ENCODE results near the gene CCDC12.

CCDC12 gene

DNA sequence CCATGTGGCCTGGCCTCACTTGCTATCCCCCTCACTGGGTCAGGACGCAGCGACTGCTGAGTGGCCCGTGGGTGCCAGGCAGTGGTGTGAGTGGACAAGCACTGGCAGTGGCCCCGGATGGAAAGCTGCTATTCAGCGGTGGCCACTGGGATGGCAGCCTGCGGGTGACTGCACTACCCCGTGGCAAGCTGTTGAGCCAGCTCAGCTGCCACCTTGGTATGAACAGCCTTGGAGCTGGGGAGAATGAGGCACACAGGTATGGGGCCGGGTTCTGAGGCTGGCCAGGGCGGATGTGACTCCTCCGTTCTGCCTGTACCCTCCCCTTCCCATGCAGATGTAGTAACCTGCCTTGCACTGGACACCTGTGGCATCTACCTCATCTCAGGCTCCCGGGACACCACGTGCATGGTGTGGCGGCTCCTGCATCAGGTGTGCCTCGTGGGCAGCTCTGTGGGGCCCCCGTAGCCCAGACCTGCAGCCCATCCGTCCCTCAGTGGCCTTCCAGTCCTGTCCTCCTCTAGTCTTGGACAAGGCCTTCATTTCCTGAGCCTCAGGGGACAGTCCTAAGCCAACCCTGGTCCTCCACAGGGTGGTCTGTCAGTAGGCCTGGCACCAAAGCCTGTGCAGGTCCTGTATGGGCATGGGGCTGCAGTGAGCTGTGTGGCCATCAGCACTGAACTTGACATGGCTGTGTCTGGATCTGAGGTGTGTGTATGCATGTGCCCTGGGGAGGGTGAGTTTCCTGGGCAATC is 31.1 kb upstream of the CCDC12 start:
- TF ChIP-seq ZFX (IDR thresholded peaks at IDR 0.05), result no peak
- TF ChIP-seq, protein P1, sequence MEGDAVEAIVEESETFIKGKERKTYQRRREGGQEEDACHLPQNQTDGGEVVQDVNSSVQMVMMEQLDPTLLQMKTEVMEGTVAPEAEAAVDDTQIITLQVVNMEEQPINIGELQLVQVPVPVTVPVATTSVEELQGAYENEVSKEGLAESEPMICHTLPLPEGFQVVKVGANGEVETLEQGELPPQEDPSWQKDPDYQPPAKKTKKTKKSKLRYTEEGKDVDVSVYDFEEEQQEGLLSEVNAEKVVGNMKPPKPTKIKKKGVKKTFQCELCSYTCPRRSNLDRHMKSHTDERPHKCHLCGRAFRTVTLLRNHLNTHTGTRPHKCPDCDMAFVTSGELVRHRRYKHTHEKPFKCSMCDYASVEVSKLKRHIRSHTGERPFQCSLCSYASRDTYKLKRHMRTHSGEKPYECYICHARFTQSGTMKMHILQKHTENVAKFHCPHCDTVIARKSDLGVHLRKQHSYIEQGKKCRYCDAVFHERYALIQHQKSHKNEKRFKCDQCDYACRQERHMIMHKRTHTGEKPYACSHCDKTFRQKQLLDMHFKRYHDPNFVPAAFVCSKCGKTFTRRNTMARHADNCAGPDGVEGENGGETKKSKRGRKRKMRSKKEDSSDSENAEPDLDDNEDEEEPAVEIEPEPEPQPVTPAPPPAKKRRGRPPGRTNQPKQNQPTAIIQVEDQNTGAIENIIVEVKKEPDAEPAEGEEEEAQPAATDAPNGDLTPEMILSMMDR (conservative IDR thresholded peaks at IDR 0.05), result no peak
- H3K27ac ChIP-seq, result no peak overlapping the region

DNA sequence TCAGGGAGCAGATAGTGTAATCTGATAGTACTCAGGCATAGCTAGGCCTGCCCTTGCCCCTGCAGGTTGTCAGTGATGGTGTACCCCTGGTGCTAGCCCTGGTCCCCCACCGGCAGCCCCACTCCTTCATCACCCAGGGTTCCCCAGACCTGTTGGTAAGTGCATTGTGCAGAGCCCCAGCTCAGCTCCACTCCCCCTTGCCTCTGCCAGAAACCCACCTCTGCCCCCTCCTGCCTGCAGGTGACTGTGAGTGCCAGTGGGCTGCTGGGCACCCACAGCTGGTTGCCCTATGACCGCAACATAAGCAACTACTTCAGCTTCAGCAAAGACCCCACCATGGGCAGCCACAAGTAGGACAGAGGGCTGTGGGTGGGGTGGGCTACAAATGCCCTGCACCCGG is 30.5 kb upstream of the CCDC12 start:
- H3K27ac ChIP-seq, result no peak overlapping the region
- TF ChIP-seq ZFX (IDR thresholded peaks at IDR 0.05), result no peak
- TF ChIP-seq, protein P1 (conservative IDR thresholded peaks at IDR 0.05), result no peak

GRCh38 chr3:47006145-47006651 is 29.7 kb upstream of the CCDC12 start:
- H3K27ac ChIP-seq, result no peak overlapping the region
- TF ChIP-seq ZFX (IDR thresholded peaks at IDR 0.05), result no peak
- TF ChIP-seq, protein P1 (conservative IDR thresholded peaks at IDR 0.05), result no peak

DNA sequence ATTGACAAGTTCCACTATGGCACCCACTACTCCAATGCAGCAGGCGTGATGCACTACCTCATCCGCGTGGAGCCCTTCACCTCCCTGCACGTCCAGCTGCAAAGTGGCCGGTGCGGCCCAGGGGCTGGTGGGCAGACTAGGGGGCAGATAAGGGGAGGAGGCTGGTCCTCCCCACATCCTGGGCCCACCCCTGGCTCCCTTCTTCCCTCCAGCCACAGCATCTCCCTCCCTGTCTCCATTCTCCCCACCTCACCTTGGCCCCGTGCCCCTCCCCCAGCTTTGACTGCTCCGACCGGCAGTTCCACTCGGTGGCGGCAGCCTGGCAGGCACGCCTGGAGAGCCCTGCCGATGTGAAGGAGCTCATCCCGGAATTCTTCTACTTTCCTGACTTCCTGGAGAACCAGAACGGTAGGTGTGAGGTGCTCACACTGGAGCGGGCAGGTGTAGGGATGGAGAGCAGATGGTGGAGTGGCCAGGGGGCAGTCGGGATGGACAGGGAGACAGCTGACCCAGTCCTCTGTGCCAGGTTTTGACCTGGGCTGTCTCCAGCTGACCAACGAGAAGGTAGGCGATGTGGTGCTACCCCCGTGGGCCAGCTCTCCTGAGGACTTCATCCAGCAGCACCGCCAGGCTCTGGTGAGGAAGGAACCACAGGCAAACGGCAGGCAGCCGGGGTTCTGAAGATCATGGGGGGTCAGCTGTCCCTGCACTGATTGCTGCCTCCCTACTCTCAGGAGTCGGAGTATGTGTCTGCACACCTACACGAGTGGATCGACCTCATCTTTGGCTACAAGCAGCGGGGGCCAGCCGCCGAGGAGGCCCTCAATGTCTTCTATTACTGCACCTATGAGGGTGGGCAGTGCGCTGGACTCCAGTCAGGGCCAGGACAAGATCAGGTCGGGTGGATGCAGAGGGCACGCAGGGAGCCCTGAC is 28.9 kb upstream of the CCDC12 start:
- H3K27ac ChIP-seq, result peak overlapping the region; percentile 6; the same call in 1 of the 2 replicates

DNA sequence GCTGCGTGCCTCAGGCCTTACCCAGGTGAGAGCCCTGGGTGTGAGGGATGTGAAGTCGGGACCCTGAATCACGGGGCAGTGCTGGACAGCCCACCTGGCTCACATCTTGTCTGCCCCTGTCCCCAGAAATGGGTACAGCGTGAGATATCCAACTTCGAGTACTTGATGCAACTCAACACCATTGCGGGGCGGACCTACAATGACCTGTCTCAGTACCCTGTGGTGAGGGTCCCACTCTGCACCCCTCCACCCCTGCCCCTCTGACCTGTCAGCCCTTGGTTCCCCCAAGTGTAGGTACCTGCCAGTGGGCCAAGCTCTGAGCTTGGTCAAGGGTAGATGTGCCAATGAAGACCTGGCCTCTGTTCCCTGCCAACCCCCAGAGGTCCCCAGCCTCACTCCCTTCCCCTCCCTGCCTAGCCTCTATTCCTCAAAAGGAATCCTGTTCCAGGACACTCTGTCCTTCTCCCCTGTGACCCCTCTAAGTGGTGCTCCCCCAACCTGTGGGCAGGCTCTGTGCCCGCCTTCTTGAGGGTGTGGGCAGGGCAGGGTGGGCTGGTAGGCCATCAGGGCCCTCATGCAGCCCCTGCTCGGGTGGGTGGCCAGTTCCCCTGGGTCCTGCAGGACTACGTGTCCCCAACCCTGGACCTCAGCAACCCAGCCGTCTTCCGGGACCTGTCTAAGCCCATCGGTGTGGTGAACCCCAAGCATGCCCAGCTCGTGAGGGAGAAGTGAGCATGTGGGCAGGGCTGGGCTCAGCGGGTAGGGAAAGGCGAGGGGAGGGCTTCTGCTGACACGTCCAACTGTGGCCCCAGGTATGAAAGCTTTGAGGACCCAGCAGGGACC is 28.0 kb upstream of the CCDC12 start:
- H3K27ac ChIP-seq, result peak overlapping the region; percentile 6; the same call in 1 of the 2 replicates
- TF ChIP-seq ZFX (IDR thresholded peaks at IDR 0.05), result no peak
- TF ChIP-seq, protein P1 (conservative IDR thresholded peaks at IDR 0.05), result no peak

More for the DNA sequence above, 28.9 kb upstream of the CCDC12 start:
- TF ChIP-seq ZFX (IDR thresholded peaks at IDR 0.05), result no peak
- TF ChIP-seq, protein P1 (conservative IDR thresholded peaks at IDR 0.05), result no peak

DNA sequence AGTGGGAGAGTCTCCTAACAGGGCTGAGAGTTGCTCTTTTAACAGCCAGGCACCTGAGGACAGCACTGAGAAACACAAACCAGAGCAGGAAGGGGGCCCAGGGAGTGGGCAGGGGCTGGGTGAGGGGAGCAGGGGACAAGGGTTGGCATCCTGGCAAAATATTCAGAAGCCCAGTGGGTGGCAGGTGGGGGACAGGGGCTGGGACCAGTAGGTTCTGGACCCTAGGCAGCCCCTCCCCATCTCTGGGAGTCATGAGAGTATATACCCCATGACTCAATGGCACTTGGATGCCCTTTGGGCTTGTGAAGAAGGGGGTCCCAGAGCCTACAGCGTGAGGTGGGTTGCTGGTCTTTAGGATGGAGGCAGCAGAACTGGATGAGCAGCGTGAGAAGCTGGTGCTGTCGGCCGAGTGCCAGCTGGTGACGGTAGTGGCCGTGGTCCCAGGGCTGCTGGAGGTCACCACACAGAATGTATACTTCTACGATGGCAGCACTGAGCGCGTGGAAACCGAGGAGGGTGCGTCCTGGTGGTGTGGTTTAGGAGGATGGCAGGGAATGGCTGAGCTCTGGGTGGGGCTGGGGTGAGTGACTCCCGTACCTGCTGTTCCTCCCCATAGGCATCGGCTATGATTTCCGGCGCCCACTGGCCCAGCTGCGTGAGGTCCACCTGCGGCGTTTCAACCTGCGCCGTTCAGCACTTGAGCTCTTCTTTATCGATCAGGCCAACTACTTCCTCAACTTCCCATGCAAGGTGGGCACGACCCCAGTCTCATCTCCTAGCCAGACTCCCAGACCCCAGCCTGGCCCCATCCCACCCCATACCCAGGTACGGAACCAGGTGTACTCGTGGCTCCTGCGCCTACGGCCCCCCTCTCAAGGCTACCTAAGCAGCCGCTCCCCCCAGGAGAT is 27.2 kb upstream of the CCDC12 start:
- TF ChIP-seq, protein P1 (conservative IDR thresholded peaks at IDR 0.05), result no peak
- no peak for TF ChIP-seq ZFX (IDR thresholded peaks at IDR 0.05)
- H3K27ac ChIP-seq, result no peak overlapping the region
